HG03175 (cell line): ENCODE results near the gene NETO2.

ENCODE experiments used
- ATAC-seq: cut with Tn5 transposase; IDR thresholded peaks from one replicate; pipeline ENCODE4 v1.9.1; 2021; ENCODE audit warnings: mild to moderate bottlenecking, moderate library complexity; ENCODE audit not compliant: unreplicated experiment

The NETO2 gene

GRCh38 chr16:47047524-47048203, 96.1 kb downstream of the NETO2 start:
- no peak for ATAC-seq

GRCh38 chr16:47046726-47047523, 96.8 kb downstream of the NETO2 start:
- ATAC-seq, result no peak

GRCh38 chr16:47045459-47045858, 98.3 kb downstream of the NETO2 start:
- ATAC-seq, result no peak

GRCh38 chr16:47045023-47045422, 98.7 kb downstream of the NETO2 start:
- no peak for ATAC-seq

GRCh38 chr16:47043970-47044684, 99.6 kb downstream of the NETO2 start:
- ATAC-seq, result no peak

GRCh38 chr16:47043200-47043599, 100.5 kb downstream of the NETO2 start:
- ATAC-seq, result no peak

GRCh38 chr16:47037746-47038458, 105.8 kb downstream of the NETO2 start:
- peak; percentile 91 for ATAC-seq

GRCh38 chr16:47037396-47037745, 106.4 kb downstream of the NETO2 start:
- peak; percentile 29 for ATAC-seq

- no peak for ATAC-seq
These were observed 107.5 kb downstream of the NETO2 start for GRCh38 chr16:47036201-47036600.

GRCh38 chr16:47035436-47035835, 108.3 kb downstream of the NETO2 start:
- no peak for ATAC-seq

GRCh38 chr16:47034455-47034854, 109.3 kb downstream of the NETO2 start:
- no peak for ATAC-seq

- ATAC-seq, result no peak
These were observed 110.6 kb downstream of the NETO2 start for GRCh38 chr16:47033176-47033575.

- ATAC-seq, result no peak
These were observed 114.0 kb downstream of the NETO2 start for GRCh38 chr16:47029724-47030123.

- no peak for ATAC-seq
These were observed 114.9 kb downstream of the NETO2 start for GRCh38 chr16:47028767-47029377.
